ENCODE results near the gene PPP1R14C.

The PPP1R14C gene

DNA sequence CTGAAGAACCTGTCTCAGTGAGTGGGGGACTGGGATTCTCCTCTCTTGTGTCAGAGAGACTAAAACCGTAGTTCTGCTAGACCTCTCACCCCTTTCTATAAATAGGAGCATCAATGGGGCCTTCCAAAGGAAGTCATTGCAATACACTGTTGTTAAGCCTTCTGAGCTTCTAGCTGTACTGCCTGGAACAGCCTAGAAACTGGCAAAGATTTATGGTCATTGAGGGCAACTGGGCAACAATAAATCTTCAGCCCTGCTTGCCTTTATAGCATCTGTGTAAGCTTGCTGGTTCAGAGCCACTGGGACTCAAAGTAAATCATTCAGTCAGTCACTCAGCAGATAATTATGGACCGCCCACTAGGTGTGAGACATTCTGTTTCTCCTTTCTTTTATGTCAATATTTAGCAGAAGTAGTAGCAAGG lies 53.2 kb downstream of the PPP1R14C start:
- no peak for DNase-seq (ENCODE audit: low read depth)

DNA sequence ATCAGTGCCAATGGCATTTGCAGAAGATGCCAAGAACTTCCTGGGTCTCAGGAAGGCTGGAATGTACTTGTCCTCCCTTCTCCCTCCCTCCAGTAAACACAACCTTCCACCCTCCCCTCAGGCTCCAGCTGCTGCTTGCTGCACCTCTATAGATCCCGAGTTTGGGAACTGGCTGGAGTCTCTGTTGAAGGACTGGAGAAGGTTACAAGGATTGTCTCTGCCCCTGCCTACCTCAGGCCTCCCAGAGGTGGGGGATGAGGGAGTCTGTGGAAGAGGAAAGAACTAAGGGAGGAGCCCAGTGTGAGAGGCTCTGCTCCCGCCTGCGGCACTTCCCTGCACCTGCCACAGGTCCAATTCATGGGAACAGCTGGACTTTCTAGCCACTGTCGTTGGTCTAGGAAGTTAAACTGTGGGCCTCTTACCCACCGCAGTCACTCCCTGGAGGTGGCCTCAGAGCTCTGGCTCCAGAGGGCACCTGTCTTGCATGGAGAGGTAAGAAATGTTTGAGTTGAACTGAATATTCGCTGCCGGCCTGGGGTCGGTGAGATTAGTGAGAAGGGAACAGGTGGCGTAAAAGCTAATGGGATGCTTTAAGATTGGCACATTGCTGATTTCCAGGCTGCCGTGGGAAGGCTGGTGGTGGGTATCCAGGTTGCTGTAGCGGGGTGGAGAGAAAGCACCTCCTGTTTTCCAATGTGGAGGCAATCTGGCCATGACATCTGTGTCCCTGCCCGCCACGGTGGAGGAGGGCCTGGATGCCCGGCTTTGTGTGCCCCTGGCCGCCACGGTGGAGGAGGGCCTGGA lies 54.3 kb downstream of the PPP1R14C start:
- DNase-seq (ENCODE audit: low read depth), result no peak

DNA sequence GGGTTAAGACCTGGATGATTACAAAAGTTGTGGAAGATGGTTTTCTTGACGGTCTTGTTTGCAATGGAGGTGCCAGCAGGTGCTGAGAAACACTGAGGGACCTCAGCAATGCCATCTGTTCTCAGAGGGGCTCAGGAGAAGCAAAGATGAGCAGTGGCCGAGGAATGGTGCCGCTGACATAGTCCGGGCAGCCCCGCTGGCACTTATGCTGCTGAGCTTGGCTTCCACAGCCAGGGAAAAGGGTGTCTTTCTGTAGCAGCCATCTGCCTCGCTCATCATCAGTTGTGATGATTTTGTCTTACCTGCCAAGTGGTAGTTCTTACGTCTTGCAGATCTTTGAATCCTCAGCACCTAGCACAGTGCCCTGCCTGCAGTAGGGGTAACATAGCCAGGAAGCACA lies 55.7 kb downstream of the PPP1R14C start:
- DNase-seq (ENCODE audit: low read depth), result no peak

- DNase-seq (ENCODE audit: low read depth), result no peak
These were observed 56.4 kb downstream of the PPP1R14C start for GRCh38 chr6:150199241-150199640.

GRCh38 chr6:150200428-150201100 lies 57.7 kb downstream of the PPP1R14C start:
- DNase-seq (ENCODE audit: low read depth), result no peak

- no peak for DNase-seq (ENCODE audit: low read depth)
These were observed 58.4 kb downstream of the PPP1R14C start for GRCh38 chr6:150201285-150201684.

- DNase-seq (ENCODE audit: low read depth), result no peak
These were observed 59.0 kb downstream of the PPP1R14C start for GRCh38 chr6:150201772-150202329.

DNA sequence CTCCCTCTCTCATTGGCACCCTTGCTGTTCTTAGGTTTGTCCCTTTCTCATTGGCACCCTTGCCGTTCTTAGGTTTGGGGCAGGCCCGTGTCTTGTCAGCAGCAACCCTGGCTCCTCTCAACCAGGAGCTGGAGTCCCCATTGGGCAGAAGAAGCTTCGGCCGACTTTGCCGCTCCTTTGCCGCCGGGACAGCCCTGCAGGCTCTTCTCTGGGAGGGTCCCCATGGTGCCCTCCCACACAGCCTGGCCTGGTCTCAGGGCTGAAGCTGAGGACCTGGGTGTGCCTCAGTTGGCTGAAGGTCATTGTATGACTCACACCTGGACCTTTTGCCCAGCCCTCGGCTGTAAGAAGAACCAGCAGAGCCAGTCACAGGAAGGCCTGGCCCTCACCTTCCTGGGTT lies 59.6 kb downstream of the PPP1R14C start:
- DNase-seq (ENCODE audit: low read depth), result no peak

DNA sequence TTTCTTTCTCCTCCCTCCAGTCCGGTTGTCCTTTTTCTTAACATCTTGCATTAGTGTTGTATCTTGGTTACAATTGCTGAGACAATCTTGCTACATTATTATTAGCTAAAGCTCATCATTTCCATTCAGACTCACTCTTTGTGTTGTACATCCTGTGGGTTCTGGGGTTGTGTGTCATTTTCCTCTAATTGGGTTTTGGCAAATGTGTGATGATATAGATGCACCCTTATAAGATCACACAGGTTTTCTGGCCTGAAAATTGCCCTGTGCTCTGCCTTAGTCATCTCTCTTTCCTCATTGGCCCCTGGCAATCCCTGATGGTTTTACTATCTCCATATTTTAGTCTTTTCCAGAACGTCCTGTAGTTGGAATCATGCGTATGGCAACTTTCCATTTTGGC lies 60.1 kb downstream of the PPP1R14C start:
- no peak for DNase-seq (ENCODE audit: low read depth)

DNA sequence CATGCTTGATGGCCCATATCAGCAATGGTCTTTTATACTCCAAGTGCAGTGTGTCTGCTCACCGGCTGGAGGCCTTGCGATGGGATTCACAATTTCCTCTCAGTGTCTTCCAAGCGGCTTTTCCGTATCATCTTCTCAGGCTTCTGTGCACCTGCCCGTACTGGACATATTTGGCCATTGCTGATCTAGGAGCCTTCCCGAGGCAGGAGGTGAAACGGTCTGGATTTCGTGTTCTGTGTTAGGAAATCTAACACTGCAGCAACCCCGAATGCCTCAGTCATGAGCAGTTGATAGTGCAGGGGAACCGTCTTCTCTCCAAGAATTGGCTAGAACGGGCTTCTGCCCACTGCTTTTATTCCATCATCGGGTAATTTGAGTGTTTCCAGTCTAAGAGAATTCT lies 60.5 kb downstream of the PPP1R14C start:
- DNase-seq (ENCODE audit: low read depth), result no peak

- DNase-seq (ENCODE audit: low read depth), result no peak
These were observed 61.2 kb downstream of the PPP1R14C start for GRCh38 chr6:150203871-150204545.

DNA sequence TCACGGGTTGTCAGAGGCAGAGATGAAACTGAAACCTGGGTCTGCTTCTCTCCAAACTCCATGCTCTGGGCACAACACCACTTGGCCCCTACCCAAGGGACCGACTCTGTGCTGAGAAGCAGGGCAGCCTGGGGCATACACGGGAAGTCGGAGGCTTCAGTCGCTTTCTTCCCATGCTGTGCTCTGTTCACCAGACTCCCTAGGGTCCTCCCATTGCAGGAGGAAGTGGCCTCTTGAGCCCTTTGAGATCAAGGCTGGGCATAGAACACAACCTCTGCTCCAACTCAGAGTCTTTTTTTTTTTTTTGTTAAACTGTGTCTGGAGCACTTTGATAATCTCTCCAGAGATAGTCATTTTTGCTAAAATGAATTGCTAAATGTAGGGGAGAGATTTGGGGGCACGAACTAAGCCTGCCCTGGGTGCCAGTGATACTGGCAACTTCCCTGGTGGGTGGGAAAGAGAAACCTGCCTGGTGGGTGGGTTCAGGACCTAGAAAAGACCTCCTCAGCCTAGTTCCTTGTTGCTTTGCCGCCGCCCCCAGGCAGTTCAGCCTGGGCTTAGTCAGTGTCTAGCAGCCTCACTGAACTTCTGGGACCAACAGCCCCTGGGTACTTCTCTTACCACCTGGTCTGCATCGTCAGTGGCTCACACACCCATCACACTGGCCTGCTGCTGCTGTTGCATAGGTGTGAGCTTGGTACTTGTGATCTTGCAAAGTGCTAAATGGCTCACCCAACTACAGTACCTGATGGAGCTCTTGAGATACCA lies 62.0 kb downstream of the PPP1R14C start:
- no peak for DNase-seq (ENCODE audit: low read depth)

GRCh38 chr6:150207931-150208570 lies 65.2 kb downstream of the PPP1R14C start:
- no peak for DNase-seq (ENCODE audit: low read depth)

GRCh38 chr6:150208611-150209352 lies 65.9 kb downstream of the PPP1R14C start:
- DNase-seq (ENCODE audit: low read depth), result no peak

- no peak for DNase-seq (ENCODE audit: low read depth)
These were observed 66.6 kb downstream of the PPP1R14C start for GRCh38 chr6:150209415-150209814.

GRCh38 chr6:150211700-150212511 lies 69.1 kb downstream of the PPP1R14C start:
- no peak for DNase-seq (ENCODE audit: low read depth)

DNA sequence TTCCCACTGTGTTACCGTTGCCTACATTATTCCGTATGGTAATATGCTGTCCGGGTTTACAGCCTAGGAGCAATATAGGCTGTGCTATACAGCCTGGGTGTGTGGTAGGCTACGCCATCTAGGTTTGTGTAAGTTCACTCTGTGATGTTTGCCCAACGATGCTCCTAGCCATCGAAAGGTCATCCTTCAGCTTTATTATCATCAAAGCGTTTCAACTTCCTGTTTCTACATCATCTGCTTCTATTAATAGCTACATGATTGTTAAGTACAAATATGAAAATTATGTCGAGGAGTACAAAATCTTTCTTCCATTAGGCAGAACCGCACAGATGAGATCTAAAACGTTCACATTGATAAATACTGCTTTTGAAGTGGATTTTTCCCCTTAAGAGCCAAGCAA lies 69.9 kb downstream of the PPP1R14C start:
- DNase-seq (ENCODE audit: low read depth), result no peak

DNA sequence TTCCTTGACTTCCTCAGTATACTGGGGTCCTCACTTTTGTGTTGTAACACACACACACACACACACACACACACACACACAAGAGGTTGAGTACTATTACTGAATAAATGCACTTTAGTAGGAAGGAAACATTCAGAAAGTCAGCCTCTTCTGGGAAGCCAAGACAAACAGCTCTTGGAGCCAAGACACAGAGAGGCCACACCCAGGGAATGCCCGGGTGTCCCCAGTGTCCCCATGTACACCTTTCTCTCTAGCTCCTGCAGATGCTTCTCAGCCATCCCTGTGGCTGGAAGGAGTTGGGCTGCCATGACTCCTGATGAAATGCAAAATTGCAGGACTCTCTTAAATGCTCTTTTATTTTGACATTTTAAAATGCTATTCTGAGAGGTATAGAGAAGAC lies 70.5 kb downstream of the PPP1R14C start:
- no peak for DNase-seq (ENCODE audit: low read depth)

DNA sequence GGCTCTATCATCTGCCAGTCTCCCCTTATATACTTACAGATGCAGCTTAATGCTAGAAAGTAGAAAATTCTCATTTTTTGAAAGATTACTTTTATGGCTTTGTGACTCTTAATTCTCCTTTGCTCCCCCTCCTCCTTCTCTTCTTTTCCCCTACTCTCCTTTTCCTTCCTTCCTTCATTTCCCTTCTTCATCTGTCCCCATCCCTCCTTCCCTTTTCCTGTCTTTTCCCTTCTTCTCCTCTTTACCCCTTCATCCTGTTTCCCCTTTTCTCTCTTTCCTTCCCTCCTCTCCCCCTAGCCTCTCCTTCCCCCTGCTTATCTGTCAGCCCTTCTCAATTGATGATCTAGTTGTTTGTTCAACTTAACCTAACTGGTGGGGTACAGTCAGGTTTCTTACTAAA lies 71.5 kb downstream of the PPP1R14C start:
- DNase-seq (ENCODE audit: low read depth), result no peak

All from stimulated activated CD8-positive, alpha-beta memory T cell treated with anti-CD3 and anti-CD28 coated beads, Interleukin-12 subunit alpha, Interleukin-12 subunit beta, amount 100 ng/mL, for 1 hour (primary cell).